Ishikawa (cell line): Measurements from ENCODE around the gene METAP1.

Experiments
- CEBPB ChIP-seq: IDR thresholded peaks from 2 replicates; pipeline ENCODE4 v1.6.1; 2012
- CREB1 ChIP-seq: IDR thresholded peaks from 2 replicates; pipeline ENCODE4 v1.6.1; 2012; ENCODE audit warnings: low read depth
- EGR1 ChIP-seq: IDR thresholded peaks from 2 replicates; pipeline ENCODE4 v1.6.1; 2012
- EP300 ChIP-seq: IDR thresholded peaks from 2 replicates; pipeline ENCODE4 v1.6.1; 2012; ENCODE audit warnings: borderline replicate concordance
- FOXM1 ChIP-seq: IDR thresholded peaks from 2 replicates; pipeline ENCODE4 v1.6.1; 2012; ENCODE audit warnings: low read depth, borderline replicate concordance
- NFIC ChIP-seq: IDR thresholded peaks from 2 replicates; pipeline ENCODE4 v1.6.1; 2012
- RAD21 ChIP-seq: IDR thresholded peaks from 2 replicates; pipeline ENCODE4 v1.6.1; 2012; ENCODE audit warnings: low read depth
- TAF1 ChIP-seq: IDR thresholded peaks from 2 replicates; pipeline ENCODE4 v1.6.1; 2012; ENCODE audit warnings: low read depth, mild to moderate bottlenecking
- TCF12 ChIP-seq: IDR thresholded peaks from 2 replicates; pipeline ENCODE4 v1.6.1; 2012; ENCODE audit warnings: low read depth
- TEAD4 ChIP-seq: IDR thresholded peaks from 2 replicates; pipeline ENCODE4 v1.6.1; 2012
- YY1 ChIP-seq: IDR thresholded peaks from 2 replicates; pipeline ENCODE4 v1.6.1; 2012; ENCODE audit warnings: low read depth
- ZBTB7A ChIP-seq: IDR thresholded peaks from 2 replicates; pipeline ENCODE4 v1.6.1; 2012; ENCODE audit warnings: low read depth
- TF ChIP-seq, protein P1 (sequence below): IDR thresholded peaks from 2 replicates; pipeline ENCODE4 v1.6.1; 2012
- TF ChIP-seq, protein P2 (sequence below): IDR thresholded peaks from 2 replicates; pipeline ENCODE4 v1.6.1; 2012
- TF ChIP-seq, protein P3 (sequence below): IDR thresholded peaks from 2 replicates; pipeline ENCODE4 v1.6.1; 2012; ENCODE audit warnings: low read depth, mild to moderate bottlenecking

The METAP1 gene

DNA sequence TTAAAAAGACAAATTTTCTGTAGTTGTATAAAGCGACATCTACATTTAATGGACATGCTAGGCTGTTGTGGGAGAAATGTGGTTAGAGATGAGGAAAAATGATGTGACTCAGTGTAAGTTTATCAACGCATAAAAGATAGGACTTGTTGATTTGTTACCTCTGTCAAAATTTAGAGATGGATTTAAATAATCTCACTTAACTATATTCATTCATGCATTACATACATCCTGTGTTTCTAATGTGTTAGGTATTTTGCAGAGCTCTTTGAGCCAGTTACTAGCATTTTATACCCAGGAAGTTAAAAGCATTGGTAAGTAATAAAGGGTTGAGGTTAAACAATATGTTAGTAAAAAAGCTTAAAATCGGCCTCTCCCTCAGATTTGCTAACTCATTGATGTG is 34.3 kb downstream of the METAP1 start:
- TF ChIP-seq EGR1 (no peak), RAD21 (no peak), CEBPB (no peak), TEAD4 (no peak), NFIC (no peak), ZBTB7A (no peak), FOXM1 (no peak), EP300 (no peak), TCF12 (no peak), YY1 (no peak), CREB1 (no peak)
- TF ChIP-seq, protein P1, sequence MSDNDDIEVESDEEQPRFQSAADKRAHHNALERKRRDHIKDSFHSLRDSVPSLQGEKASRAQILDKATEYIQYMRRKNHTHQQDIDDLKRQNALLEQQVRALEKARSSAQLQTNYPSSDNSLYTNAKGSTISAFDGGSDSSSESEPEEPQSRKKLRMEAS = no peak
- TF ChIP-seq, protein P2, sequence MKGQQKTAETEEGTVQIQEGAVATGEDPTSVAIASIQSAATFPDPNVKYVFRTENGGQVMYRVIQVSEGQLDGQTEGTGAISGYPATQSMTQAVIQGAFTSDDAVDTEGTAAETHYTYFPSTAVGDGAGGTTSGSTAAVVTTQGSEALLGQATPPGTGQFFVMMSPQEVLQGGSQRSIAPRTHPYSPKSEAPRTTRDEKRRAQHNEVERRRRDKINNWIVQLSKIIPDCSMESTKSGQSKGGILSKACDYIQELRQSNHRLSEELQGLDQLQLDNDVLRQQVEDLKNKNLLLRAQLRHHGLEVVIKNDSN = no peak

DNA sequence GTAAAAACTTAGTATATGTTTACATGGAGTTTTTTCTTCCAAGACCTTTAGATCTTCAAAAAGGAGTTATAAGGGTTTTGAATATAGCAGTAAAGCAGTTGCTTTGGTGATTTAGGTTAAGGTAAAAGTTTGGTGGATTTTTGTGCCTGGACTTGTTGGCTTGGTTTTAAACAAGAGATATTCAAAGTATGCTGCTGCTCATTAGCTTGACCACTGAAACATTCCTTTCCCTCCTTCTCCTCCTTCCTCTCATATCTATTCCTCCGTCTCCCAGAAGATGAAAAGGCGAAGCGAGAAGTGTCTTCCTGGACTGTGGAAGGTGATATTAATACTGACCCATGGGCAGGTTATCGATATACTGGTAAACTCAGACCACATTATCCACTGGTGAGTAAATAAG is 38.4 kb downstream of the METAP1 start:
- no peak for TF ChIP-seq TCF12
- TF ChIP-seq NFIC = no peak
- no peak for TF ChIP-seq FOXM1
- TF ChIP-seq EGR1 = no peak
- no peak for TF ChIP-seq RAD21

DNA sequence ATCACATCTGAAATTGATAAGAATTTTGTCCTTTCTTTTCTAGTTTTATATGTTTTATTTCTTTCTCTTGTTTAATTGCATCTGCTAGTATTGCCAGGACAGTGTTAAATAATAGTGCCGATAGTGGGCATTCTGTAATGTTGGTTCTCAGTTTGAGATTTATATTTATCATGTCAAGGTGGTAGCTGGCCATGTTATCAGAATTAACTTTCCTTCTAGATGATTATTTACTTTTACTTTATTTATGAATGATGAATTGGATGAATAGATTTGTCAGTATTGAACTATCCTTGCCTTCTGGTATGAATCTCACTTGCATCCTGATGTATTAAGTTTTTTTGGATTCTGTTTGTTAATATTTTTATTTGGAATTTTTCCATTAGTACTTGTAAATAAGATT is 42.7 kb downstream of the METAP1 start:
- TF ChIP-seq CREB1 (no peak), EP300 (no peak), TAF1 (no peak), NFIC (no peak), YY1 (no peak), FOXM1 (no peak), TEAD4 (no peak), RAD21 (no peak), CEBPB (no peak), TCF12 (no peak), EGR1 (no peak), ZBTB7A (no peak)
- TF ChIP-seq, protein P1 = no peak
- TF ChIP-seq, protein P3, sequence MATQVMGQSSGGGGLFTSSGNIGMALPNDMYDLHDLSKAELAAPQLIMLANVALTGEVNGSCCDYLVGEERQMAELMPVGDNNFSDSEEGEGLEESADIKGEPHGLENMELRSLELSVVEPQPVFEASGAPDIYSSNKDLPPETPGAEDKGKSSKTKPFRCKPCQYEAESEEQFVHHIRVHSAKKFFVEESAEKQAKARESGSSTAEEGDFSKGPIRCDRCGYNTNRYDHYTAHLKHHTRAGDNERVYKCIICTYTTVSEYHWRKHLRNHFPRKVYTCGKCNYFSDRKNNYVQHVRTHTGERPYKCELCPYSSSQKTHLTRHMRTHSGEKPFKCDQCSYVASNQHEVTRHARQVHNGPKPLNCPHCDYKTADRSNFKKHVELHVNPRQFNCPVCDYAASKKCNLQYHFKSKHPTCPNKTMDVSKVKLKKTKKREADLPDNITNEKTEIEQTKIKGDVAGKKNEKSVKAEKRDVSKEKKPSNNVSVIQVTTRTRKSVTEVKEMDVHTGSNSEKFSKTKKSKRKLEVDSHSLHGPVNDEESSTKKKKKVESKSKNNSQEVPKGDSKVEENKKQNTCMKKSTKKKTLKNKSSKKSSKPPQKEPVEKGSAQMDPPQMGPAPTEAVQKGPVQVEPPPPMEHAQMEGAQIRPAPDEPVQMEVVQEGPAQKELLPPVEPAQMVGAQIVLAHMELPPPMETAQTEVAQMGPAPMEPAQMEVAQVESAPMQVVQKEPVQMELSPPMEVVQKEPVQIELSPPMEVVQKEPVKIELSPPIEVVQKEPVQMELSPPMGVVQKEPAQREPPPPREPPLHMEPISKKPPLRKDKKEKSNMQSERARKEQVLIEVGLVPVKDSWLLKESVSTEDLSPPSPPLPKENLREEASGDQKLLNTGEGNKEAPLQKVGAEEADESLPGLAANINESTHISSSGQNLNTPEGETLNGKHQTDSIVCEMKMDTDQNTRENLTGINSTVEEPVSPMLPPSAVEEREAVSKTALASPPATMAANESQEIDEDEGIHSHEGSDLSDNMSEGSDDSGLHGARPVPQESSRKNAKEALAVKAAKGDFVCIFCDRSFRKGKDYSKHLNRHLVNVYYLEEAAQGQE = no peak
- TF ChIP-seq, protein P2 = no peak

DNA sequence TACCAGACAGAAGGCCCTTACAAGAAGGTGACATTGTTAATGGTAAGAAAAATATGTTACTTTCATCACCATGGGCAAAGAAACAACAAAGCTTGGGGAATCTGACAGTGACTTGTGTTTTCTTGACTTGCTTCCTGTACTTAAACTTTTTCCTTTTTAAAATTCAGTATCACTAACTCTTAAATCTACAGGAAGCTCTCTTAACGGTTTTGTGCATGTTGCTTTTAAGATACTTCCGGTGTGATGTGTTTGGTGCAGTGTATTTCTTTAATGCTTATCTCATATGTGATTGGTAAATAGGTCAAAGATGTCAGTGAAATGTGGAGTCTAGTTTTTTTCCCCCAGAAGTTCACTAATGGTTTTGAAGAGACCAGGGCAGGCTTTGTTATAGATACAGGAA is 47.8 kb downstream of the METAP1 start:
- TF ChIP-seq CREB1 = no peak
- no peak for TF ChIP-seq YY1
- TF ChIP-seq, protein P3 = no peak
- TF ChIP-seq RAD21 = no peak
- TF ChIP-seq TAF1 = no peak
- TF ChIP-seq, protein P2 = no peak
- no peak for TF ChIP-seq TCF12
- TF ChIP-seq CEBPB = no peak
- TF ChIP-seq, protein P1 = no peak
- TF ChIP-seq TEAD4 = no peak
- TF ChIP-seq ZBTB7A = no peak
- TF ChIP-seq FOXM1 = no peak
- TF ChIP-seq NFIC = no peak
- no peak for TF ChIP-seq EP300
- TF ChIP-seq EGR1 = no peak

DNA sequence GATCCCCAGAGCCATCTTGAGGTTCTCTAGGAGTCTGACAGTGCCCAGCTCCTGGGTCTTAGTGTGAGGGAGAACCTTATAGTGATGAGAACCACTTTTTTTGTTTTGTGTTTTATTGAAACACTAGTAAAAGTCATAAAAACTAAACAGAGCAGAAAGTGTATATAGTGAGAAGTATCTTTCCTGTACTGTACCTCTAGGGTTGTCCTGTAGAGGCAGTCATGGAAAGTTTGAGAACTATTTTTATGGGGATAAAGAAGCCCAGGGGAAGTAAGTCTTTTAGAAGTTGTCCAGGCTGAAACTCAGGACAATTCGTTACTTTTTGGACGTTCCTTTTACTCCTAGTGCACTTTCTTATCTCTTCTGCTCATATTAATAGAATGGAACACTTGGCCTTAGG is 52.2 kb downstream of the METAP1 start:
- TF ChIP-seq, protein P1 = no peak
- no peak for TF ChIP-seq EGR1
- TF ChIP-seq TEAD4 = no peak
- no peak for TF ChIP-seq TCF12
- no peak for TF ChIP-seq YY1
- TF ChIP-seq, protein P2 = no peak
- TF ChIP-seq, protein P3 = no peak
- no peak for TF ChIP-seq FOXM1
- no peak for TF ChIP-seq ZBTB7A
- TF ChIP-seq CREB1 = no peak
- no peak for TF ChIP-seq EP300
- TF ChIP-seq TAF1 = no peak
